SK-N-MC (cell line): ENCODE data around the gene ZNF181.

ENCODE experiments used
- EZH2 ChIP-seq: fragments of 200-600 bp; sonication (generic); IDR thresholded peaks from one replicate; pipeline ENCODE4 v1.6.1; 2017; ENCODE audit warnings: antibody characterized with exemption
- POLR2AphosphoS5 ChIP-seq: IDR thresholded peaks from 2 replicates; pipeline ENCODE4 v1.6.1; 2012; ENCODE audit warnings: mild to moderate bottlenecking, low read depth, low read length, borderline replicate concordance

DNA sequence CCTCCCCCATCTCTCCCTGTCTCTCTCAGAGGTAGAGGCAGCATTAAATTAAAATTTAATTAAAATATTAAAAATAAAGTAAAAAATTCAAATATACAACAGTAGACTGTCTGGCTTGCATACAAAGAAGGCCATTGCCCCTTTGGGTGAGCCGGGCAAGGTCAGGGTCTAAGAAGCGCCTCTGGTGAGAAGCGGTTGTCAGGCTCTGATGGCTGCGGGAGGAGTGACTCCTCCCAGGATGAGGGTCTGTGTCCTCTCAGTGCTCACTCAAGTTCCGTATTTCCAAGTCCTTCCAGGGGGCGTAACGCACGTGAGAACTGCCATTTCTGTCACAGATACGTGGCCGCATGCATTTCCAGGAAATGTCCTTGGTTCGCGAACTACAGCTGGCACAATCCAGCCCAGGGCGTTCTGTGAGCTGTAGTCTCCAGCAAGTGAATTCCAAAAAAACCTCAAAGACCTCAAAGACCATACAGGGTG, 737 bp upstream of the ZNF181 start:
- TF ChIP-seq POLR2AphosphoS5 (no peak), EZH2 (no peak)
